Measurements from ENCODE around the gene FBLN7. TPM values are rescaled to one million over a fixed set of nuclear protein-coding genes. Genes with fewer than 3 reads are reported as not detected.

FBLN7 gene
- total and polyA plus RNA-seq, 2 of the 8 experiments (the other 6 are each of a cell fraction or from before 2014, with no cell fraction given): 0.30 to 0.77 TPM

DNA sequence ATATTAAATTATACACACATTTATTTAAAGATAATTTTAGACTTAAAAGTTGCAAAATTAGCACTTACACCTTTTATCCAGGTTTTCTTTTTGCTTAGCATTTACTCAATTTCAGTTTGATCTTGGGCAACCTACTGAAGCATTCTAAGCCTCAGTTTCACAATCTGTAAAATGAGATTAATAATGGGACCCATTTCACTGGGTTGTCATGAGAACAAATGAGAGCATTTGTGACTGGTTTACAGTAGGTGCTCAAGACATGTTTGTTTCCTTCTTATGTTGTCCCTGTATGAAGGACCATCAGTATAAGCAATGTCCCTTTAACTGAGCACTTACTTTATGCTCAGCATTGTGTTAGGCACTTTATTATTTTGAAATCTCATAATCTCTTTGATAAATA, 4.8 kb upstream of the FBLN7 start:
- no peak overlapping the region for H3K4ac ChIP-seq (replicated peaks; ENCODE audit: insufficient read length, low read depth, low read length)
- H3K79me1 ChIP-seq (ENCODE audit: low read depth, low read length): no peaks in the 10 kb centered on the region
- no peaks in the 10 kb centered on the region for H3K36me3 ChIP-seq (ENCODE audit: control insufficient read depth in 2 of 4, insufficient read depth in 4 of 4, low read length in 3 of 4)
- H3K56ac ChIP-seq (replicated peaks; ENCODE audit: insufficient read length, low read depth, low read length): no peak overlapping the region
- H2AK5ac ChIP-seq (ENCODE audit: low read depth, low read length): no peak overlapping the region
- ChIA-PET POLR2A (ENCODE audit: partially characterized antibody) (interaction anchor here (1.2 kb wide), 2 partner anchors 11 to 12 kb away, joined by 3 read pairs; no protein-coding TSS in a partner anchor), CTCF (ENCODE audit: partially characterized antibody) (interaction anchor here (0.8 kb wide), 1 partner anchor 15 kb away, joined by 3 read pairs; no protein-coding TSS in a partner anchor)
- FAIRE-seq (no peak), DNase-seq (ENCODE audit: low read depth in 1 of 2, low spot score in 2 of 2) (no peak)
- H3K14ac ChIP-seq (ENCODE audit: insufficient read length): no peak overlapping the region
- H4K8ac ChIP-seq (ENCODE audit: extremely low read depth, insufficient read depth, low read length): no peak overlapping the region
- H2AFZ ChIP-seq (ENCODE audit: low read length): no peak overlapping the region
- H4K91ac ChIP-seq (replicated peaks; ENCODE audit: insufficient read length, low read length): no peak overlapping the region
- H4K20me1 ChIP-seq (replicated peaks in 1 of 2; ENCODE audit: control insufficient read depth in 1 of 2, insufficient read depth in 2 of 2, low read length in 2 of 2): no peaks in the 10 kb centered on the region
- H2BK5ac ChIP-seq (ENCODE audit: low read depth, low read length): no peak overlapping the region
- H3K79me2 ChIP-seq (ENCODE audit: control insufficient read depth in 1 of 2, insufficient read depth in 2 of 2, low read length in 2 of 2): no peaks in the 10 kb centered on the region
- peaks cover 0 to 1% of the 10 kb centered on the region in 2 experiments; a peak in 1 of 4 replicates for H3K9me3 ChIP-seq (ENCODE audit: insufficient read depth in 2 of 2, low read depth in 1 of 2, low read length in 1 of 2)
- no peak overlapping the region for H3K23ac ChIP-seq (ENCODE audit: insufficient read length)
- H4K5ac ChIP-seq (ENCODE audit: insufficient read length, low read depth, low read length): no peak overlapping the region
- H3K4me1 ChIP-seq (replicated peaks in 1 of 4; ENCODE audit: control insufficient read depth in 3 of 4, insufficient read depth in 4 of 4, low read length in 3 of 4): peaks cover 0 to 6% (median 3%) of the 10 kb centered on the region in 4 experiments; a peak in 4 of 7 replicates
- no peak overlapping the region for H3K4me2 ChIP-seq (ENCODE audit: insufficient read depth in 1 of 2, low read depth in 2 of 2, low read length in 2 of 2)
- H2BK15ac ChIP-seq (ENCODE audit: low read length): no peak overlapping the region
- H3K18ac ChIP-seq (ENCODE audit: extremely low read depth, low read length): no peak overlapping the region
- no peak overlapping the region for H3K9ac ChIP-seq (replicated peaks in 1 of 4; ENCODE audit: extremely low read depth in 1 of 4, low read depth in 3 of 4, low read length in 3 of 4)
- no peak overlapping the region for H2BK12ac ChIP-seq (ENCODE audit: low read depth, low read length)
- TF ChIP-seq PHF8 (conservative IDR thresholded peaks at IDR 0.05; ENCODE audit: low read depth, low read length): no peak
- no peak overlapping the region for H3K4me3 ChIP-seq (ENCODE audit: extremely low read depth in 1 of 4, insufficient read depth in 2 of 4, low read depth in 3 of 4, low read length in 4 of 4)
- peaks cover 6% of the 10 kb centered on the region; the same call in 1 of the 2 replicates for H3K23me2 ChIP-seq (ENCODE audit: low read depth, low read length)
- H2BK20ac ChIP-seq (ENCODE audit: low read length): no peak overlapping the region
- no peak overlapping the region for H2BK120ac ChIP-seq (replicated peaks; ENCODE audit: low read depth, low read length)
- H3K27ac ChIP-seq (ENCODE audit: low read depth, low read length): no peak overlapping the region
- peaks cover 15 to 23% (median 20%) of the 10 kb centered on the region in 4 experiments for H3K27me3 ChIP-seq (replicated peaks in 1 of 4; ENCODE audit: control insufficient read depth in 3 of 4, extremely low read depth in 1 of 4, insufficient read depth in 3 of 4, low read length in 3 of 4)

Data from H1 (cell line).